ENCODE data around the gene KRT82.

Gene KRT82

DNA sequence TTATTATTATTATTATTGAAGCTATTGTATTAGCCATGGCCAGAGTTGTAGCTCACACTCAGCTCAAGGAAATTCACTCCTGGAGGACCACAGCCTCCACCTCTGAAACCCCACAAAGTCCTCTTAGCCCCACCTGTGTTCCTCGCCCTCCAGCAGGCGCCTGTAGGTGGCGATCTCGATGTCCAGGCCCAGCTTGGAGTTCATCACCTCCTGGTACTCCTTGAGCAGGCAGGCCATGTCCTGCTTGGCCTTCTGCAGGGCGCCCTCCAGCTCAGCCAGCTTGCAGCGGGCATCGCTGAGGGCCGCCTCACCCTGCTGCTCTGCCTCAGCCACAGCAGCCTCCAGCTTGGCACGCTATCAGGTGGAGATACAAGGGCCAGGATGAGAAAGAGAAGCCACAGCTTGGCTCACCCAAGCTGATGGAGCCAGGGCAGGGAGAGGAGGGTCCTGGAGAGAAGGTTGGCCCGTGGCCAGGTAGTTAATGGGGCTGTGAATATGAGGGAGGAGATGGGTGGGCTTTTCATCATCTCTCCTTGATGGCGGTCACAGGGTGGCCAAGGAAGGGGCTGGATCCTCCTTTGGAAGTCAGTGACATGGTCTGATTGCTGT lies 43.9 kb downstream of the KRT82 start:
- in situ Hi-C loops (cut with MboI; ENCODE audit: low sequenced_read_pairs), result no loop called here

DNA sequence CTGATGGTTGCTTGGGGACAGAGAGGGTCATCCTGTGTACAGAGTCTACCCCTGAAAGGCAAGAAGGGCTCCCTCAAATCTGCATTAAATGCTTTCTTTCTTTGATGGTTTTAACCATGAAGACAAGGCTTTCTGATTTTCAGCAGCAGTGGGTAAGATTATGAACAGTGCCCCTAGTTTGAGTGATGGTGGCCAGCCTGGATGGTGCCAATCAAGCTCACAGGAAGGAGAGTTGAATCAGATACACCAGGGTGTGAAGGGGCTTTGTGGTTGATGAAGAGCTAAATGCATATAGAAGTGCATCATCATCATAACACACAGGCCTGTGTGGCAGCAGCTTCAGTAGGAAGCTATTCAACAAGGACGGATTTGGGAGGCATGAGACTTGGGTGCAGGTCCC lies 44.6 kb downstream of the KRT82 start:
- in situ Hi-C loops (cut with MboI; ENCODE audit: low sequenced_read_pairs), result no loop called here

DNA sequence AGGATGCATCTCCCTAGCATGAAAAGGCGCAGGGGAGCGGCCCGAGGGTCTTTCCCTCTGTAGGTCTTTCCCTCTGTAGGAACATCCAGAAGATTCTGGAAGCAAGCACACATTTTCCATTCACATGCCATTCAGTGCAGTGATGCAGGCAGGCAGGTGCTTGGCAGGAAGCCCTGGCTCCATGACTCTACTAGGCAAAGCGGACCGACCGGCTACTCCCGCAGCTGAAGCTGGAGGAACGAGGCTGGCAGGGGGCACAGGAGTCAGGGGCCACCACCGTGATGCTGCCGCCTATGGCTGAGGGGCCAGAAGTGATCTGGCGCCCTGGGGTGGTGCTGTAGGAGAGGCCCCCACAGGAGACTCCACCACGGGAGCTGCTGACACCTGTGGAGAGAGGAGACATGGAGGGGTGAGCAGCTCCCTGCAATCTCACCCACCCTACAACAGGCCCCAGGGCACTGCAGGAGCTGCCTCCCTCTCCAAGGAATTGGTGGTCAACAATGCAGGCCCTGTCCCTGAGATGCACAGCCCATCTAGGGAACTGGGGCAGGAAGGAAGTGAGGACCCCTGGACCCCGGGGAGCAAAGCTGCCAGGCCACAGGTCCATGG lies 45.4 kb downstream of the KRT82 start:
- in situ Hi-C loops (cut with MboI; ENCODE audit: low sequenced_read_pairs), result no loop called here

DNA sequence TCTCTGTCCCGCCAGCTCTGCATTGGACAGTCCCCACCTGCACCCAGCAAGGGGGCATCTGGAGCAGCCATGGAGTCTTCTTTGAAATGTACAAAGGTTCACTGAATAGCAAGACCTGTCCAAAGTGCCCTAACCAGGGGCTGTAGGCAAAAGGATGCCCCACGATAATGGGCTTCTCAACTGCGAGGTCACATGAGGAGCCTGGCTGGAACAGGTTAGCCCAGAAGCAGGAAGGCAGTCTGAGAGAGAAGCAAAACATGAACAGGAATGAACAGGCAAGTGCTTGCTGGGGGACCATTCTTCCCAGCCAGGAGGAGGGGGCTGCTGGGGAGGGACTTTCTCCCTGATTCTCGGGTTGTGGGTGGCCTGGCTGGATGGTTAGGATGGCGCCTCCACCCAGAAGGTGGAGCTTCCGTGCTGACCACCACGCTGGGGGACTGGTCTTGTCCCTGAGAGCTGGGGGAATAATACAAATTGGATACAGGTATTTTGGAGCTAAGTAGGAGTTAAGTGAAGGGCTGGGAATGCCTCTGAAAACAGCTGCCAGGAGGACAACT lies 46.0 kb downstream of the KRT82 start:
- in situ Hi-C loops (cut with MboI; ENCODE audit: low sequenced_read_pairs), result no loop called here

DNA sequence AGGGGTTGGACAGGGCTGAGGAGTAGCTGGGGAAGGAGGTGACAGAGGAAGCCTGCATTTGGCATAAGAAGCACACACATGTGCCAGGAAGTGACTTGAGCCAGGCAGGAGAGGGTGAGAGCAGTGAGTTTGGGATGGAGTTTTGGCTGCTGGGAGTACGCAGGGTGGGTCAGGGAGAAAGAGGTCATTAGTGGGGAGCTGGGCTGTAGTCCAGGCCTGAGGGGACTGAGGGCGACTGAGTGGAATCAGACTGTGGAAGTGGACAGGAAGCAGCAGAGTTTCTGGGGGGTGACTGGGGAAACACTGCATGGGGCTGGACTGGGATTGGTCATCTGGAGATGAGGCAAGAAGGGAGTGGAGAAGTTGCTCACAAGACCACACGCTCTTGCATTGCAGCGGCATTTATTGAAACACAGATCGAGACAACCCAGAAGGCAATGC lies 46.5 kb downstream of the KRT82 start:
- in situ Hi-C loops (cut with MboI; ENCODE audit: low sequenced_read_pairs), result no loop called here

DNA sequence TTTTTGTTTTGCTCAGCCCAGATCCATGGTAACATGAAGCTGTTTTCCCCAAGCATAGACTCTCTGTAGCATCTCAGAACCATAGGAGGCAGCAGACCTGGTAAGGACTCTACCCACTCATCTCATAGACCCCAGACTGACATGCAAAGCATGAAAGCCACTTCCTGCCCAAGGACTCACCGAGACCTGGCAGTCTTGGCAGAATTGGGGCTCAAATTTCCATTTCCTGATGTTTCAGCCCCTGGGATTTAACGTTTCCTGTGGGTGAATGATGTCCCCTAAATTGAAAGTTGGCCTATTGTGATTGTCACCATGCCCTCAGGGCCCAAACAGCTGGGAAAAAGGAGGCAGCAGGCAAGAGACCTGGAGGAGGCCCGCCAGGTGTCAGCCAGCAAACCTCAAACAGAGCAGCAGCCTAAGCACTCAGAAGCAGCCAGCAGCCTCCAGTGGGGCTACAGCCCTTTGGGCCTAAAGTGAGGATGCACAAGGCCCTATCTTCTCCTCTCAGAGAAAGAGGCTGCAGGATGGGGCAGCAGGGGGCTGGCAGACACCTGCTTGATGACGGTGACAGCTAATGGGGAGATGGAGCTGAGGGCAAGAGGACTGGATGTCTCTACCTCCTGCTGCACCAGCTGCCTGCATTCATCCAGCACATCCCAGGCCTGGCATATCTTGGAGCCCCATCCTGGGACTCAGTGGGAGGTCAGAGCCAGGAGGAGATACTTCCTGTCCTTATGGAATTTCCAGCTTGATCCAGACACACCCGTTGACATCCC lies 47.4 kb downstream of the KRT82 start:
- in situ Hi-C loops (cut with MboI; ENCODE audit: low sequenced_read_pairs), result no loop called here

DNA sequence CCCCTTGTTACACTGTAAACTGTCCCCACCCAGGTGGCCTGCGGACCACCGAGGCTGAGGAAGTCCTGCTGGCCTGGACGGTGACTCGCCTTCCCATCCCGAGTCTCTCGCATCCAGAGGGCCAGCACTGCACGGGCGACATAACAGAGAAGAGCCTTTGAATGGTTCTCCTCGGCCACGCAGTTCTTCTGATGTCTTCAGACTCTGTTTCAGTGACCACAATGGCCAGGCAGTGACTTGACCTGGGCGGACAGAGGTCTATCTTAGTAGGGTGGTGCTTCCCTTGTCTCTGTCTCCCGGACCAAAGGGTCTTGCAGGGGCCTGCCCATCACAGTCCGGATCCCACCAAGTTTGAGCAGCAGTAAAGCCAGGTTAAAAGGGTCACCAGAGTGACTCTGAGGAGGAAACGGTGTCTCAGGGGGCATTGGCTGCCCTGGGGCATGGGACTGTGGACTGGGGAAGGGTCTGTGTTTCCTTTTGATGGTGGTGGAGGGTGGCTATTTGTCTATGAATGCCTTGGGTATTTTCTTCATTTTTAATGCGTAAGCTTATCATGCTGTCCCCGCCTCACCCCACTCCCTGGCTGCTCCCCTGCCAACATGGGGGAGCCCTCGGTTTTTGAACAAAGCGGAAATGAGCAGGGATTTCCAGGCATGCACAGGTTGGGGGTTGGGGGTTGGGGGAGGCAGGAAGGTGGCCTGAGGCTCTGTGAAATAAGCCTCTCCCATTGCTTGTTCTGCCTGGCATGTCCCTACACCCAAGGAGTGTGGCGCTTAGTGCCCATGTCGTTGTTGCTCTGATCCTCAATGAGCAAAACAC lies 49.2 kb downstream of the KRT82 start:
- in situ Hi-C loops (cut with MboI; ENCODE audit: low sequenced_read_pairs), result no loop called here

DNA sequence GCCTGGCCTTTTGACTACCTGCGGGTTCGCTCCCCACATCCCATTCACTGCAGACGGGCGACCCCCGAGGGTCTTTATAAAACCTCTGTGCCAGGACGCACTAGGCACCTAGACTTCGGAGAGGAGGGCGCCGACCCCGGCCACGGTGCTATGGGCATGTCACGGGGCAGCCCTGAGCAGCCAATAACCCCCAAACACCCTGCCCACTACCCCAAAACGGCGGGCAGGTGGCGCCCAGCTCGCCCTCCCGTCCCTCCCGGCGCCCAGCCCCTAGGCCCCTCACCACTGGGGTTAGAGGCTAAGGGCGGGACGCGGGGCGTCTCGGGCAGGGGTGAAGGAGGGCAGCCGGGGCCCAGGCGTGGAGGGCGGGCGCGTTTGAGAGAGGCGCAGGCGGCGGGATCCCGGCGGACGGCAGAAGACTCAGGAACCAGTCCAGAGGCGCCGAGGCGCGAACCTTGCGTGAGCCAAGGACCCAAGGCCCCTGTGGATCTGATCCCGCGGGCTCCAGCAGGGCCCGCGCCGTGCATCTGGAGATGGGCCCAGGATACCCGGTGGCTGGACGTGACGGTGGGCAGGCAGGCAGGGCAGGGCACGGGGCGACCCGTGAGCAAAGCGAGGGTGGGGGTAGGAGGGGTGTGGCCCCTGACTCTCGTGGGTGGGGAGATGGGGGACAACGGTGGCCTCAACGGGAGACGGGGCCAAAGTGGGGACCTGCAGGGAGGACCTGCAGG lies 49.9 kb downstream of the KRT82 start:
- in situ Hi-C loops (cut with MboI; ENCODE audit: low sequenced_read_pairs), result no loop called here

DNA sequence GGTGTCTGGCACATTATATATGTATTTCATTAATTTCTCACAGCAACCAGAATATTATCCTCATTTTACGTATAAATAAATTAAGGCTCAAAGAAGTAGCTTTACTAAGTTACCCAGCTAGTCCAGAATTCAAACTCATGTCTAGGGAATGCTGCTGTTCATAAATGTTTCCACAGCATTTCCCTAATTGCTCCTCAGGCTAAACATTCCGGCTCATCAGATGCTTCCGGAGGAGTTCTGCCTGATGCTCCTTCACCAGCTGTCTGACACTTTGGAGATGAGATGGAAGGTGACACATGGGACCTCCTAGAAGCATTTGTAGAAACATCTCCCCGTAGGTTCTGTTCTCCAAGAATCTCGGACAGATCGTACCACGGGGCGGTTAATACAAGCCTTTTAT lies 51.0 kb downstream of the KRT82 start:
- in situ Hi-C loops (cut with MboI; ENCODE audit: low sequenced_read_pairs), result no loop called here

DNA sequence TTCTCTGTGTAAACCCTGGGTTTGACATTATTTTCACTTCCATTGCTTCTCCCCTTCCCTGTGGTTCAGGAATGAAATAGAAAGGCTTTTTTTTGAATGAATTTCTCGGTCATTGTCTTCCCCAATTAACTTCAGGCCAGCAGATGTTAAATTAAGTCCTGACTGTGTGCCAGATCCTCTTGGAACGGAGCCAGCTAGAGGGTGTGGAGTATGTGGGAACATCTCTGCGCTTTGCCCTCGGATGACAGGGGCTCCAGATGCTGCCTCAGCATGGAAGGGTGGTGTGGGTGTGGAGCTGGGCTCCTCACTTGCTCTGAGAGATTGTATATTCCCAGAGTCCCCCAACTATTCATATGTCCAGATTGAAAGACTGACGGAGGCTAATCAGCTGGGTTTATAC lies 51.9 kb downstream of the KRT82 start:
- in situ Hi-C loops (cut with MboI; ENCODE audit: low sequenced_read_pairs), result no loop called here

DNA sequence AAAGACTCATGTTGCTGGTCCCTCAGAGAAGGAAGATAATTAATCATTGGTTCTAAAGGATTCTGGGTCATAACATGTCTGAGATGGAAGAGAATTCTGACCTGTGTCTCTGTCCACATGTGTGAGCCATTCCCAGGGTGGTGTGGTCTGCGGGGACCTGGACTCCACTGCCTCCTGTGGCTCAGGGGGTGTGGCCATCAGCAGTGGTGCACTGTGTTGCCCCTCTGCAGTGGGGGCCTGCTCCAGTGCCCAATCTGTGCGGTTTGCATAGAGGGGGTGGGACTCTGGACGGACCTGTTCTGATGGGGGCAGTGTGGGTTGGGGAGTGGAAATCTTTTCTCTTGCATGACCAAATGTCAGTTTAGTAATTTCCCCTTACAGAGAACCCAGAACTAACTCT lies 52.4 kb downstream of the KRT82 start:
- in situ Hi-C loops (cut with MboI; ENCODE audit: low sequenced_read_pairs), result no loop called here

DNA sequence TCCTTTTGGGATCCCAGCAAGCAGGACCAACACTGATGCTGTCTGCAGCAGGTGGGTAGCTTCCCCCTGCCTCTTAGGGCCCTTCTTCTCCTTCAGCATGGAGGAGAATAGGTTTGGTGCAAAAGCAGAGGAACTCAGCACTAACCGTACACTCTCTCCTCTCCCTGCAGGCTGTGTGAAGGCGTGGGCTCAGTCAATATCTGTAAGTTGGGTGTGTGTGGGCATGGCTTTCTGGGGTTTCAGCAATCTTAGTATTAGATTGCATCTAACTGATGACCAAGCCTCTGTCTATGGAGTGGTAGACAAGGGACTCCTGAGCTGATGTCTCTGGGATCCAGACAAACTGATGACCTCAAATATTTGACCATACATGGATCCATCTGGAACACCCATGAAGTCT lies 53.2 kb downstream of the KRT82 start:
- in situ Hi-C loops (cut with MboI; ENCODE audit: low sequenced_read_pairs), result no loop called here

DNA sequence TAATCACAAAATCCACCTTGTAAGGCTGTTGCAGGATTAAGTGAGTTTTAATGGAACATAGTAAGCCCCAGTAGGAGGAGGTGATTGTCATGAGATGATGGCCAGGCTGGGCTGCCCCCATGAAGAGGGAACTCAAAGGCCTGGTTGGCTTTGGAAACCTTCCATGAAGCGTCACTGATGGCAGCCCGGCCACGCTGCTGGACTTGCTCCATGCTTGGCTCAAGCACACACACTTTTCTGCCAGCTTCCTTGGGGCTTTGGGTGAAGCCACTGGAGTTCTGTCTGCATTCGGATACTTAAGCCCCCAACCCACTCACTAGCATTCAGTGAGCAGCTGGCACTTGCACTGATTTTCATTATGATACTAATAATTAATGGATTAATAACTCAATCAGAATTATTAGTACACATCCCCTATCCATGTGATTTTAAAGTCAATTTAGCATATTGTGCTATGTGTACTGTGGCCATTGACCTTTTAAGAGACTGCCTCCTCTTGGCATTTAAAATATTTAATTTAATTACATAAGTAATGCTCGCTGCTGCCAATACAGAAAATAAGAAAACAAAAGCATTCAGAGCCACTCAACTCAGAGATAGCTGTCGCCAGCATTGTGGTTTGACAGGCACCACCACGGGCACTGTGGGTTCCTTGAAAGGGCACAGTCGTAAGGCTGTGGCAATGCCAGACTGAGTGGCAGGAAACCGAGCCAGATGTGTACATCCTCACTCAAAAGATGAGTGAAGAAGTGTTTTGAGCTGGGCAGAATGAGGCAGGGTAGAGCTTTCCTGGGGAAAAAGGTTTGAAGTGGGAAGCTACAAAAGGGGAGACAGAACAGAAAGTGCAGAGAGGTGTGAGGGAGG lies 54.7 kb downstream of the KRT82 start:
- in situ Hi-C loops (cut with MboI; ENCODE audit: low sequenced_read_pairs), result no loop called here

DNA sequence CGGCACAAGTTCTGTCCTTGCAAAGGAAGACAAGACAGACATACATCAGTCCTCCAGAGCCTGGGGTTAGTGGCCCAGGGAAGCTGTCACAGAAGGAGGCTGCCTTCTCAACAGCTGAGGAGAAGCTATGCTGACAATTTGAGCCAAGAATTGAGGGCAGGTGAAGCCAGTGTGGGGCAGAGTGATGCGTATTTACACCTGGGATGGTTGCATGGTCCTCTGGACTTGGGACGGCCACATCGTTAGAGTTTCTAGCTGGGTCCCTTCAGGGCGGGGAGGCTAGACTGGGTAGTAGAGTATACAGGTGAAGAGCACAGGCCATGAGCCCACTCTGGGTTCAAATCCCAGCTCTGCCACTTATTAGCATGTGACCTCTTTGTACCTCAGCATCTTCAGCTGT lies 55.3 kb downstream of the KRT82 start:
- in situ Hi-C loops (cut with MboI; ENCODE audit: low sequenced_read_pairs), result no loop called here

DNA sequence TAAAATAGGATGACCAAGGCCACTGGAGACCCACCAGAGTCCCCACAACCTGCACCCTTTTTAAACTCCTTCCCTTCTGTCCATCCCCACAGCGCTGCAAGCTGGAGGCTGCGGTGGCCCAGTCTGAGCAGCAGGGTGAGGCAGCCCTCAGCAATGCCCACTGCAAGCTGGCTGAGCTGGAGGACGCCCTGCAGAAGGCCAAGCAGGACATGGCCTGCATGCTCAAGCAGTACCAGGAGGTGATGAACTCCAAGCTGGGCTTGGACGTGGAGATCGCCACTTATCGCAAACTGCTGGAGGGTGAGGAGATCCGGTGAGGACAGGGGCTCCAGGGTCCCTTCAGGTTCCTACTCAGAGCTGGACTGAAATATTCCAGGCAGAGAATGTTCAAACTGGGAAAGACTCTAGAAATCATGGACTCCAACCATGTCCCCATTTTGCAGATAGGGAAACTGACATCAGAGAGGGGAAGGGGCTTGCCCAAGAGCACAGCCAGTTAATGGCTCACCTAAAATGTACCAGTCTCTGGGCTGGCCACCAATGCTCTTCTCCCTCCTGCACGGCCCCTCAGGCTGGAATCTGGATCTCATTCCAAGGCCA lies 56.0 kb downstream of the KRT82 start:
- in situ Hi-C loops (cut with MboI; ENCODE audit: low sequenced_read_pairs), result no loop called here

DNA sequence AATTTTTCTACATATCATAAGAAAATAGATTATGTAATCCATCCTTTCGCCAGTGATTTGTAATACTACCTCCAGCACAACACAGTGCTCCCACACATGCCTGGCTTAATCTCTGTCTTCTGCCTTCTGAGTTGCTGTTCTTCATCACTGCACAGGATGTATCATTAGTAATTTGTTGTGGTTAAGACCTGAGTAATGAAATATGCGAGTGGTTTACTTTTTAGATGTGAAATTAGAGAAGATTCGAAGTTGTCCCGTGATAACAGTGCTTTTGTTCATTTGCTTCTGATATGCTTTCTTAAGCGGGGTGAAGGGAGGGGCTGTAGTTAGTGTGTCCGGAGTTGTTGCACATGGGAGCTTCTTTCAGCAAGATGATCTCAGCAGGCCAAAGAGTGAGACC lies 56.9 kb downstream of the KRT82 start:
- in situ Hi-C loops (cut with MboI; ENCODE audit: low sequenced_read_pairs), result no loop called here

DNA sequence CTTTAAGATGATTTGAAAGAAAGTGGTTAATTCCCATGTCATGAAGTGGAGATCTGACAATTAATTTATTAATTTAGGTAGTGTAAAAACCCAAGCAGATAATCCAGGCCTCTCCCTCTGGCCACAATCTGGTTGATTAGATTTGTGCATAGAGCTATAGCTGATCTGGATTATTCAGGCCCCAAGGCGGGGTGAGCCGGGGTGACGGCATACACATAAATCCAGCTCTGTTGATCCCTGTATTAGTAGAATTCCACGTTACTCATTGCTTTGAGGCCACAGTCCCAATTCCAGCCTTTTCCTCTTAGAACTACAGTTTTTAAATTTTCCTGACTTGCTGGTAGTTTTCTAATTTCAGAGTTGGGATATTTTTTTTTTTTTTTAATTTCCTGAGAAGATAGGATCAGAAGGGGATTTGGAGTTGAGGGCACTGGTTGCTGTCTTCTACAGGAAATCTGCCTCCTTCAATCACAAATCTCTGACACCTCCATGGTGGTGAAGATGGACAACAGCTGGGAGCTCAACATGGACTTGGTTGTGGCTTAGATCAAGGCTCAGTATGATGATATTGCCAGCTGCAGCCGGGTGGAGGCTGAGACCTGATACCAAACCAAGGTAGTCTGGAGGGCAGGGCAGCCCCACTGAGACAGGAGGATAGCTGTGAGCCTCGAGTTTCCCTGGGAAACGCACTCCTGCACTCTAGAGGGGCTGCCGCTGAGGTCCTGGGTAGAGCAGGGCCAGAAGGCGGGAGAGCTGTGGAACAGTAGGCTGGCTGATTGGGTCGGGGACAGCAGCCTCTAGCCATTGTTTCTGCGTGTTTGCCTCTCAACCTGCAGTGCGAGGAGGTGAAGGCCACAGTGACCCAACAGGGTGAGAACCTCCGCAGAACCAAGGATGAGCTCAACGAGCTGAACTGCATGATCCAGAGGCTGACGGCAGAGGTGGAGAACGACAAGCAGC lies 58.3 kb downstream of the KRT82 start:
- in situ Hi-C loops (cut with MboI; ENCODE audit: low sequenced_read_pairs), result no loop called here

DNA sequence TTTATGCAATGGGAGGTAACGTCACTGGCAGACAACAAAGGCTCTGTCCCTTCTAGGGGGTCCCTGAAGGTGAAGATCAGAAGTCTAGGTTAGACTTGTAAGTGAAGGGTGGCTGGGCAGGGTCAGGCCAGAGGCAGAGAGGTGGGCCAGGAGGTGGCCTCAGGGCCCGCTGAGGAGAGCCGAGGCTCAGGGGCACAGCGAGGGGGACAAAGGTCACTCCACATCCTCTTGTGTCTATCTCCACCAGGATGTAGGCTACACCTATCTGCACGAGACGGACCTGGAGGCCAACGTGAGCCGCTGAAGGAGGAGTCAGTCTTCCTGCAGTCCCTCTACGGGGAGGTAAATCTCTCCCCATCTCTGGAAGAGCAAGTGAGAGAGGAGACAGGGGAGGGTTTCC lies 59.1 kb downstream of the KRT82 start:
- in situ Hi-C loops (cut with MboI; ENCODE audit: low sequenced_read_pairs), result no loop called here
